AML-193 (cell line): ENCODE measurements around the gene HTATSF1.

Experiments used
- DNase-seq, 2 experiments: peaks; one replicate each; lab custom pipeline; 2025; lab: John Stamatoyannopoulos, UW

Gene HTATSF1

GRCh38 chrX:136496764-136497555, 432 bp upstream of the HTATSF1 start:
- DNase-seq, result peak; percentile 71 to 76

- DNase-seq, result no peak
Observed at GRCh38 chrX:136519069-136519468, 21.7 kb downstream of the HTATSF1 start.

DNA sequence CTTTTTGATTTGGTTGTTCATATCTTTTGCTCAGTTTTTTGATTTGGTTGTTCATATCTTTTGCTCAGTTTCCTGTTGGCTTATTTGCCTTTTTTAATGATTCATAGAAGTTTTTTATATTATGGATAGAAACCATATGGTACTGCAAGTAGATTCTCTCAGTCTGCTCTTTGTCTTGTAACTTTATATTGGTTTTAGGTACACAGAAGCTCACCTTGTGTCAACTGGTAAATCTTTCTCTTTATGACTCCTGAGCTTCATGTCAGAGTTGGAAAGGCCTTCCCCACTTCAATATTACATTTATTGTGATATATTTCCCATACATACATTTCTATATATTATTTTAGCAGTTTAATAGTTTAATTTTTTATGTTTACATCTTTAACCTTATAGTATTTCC, 26.4 kb downstream of the HTATSF1 start:
- DNase-seq, result no peak

DNA sequence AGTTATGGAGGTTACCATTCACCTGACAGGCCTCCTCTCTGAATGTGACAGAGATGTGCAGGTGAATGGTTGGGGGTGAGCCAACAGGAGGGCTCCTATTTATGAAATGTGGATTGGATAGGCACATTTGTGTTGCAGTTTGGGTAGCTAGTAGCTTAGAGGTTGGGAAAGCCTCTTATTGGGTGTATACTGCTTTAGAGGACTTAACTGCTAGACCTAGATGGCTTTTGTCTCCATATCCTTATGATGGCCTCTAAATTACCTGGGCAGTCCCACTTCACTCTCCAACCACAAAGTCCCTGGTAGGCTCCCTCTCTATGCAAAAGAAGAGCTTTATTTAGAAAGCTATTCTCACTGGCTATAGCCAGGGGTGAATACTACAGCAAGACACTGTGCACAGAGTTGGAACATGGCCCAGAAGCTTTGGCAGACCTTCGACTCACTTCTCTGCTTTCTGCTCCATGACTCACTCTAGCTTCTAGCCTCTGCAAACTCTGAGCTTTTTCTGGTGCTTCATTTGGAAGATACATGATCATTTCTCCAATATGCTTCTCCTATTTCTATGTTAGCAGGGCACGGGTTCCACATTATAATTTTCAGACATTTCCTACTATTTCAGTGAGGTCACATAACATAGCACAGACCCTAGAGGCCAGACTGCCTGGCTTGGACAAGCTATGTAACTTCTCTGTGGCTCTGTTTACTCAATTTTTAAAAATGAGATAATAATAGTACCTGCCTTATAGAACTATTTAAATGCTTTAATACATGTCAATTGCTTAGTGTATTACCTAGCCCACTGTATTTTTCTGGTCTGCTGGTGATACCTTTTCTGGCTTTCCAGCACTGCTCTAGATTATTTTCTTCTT, 28.6 kb downstream of the HTATSF1 start:
- DNase-seq, result no peak

- no peak for DNase-seq
Observed at GRCh38 chrX:136528645-136529315, 31.4 kb downstream of the HTATSF1 start.

DNA sequence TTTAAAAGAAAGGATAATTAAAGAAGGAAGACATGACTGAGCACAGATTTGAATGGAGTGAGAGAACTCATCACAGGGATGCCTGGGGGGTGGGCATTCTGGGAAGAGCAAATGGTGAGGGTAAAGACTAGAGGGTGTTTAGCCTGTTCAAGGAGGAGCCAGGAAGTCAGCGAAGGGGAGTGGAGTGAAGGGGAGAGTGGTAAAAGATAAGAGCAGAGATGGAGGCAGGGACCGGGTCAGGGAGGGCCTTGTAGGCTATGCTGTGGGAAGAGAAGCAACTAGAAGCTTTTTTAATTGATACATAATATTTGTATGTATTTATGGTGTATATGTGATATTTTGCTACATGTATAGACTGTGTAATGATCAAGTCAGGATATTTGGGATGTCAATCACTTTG, 32.4 kb downstream of the HTATSF1 start:
- DNase-seq, result no peak

- DNase-seq, result no peak
Observed at GRCh38 chrX:136531951-136532350, 34.6 kb downstream of the HTATSF1 start, which contains the start of gene VGLL1. Gene VGLL1 (plus strand): TSS chrX:136532215. CDS start chrX:136536021, 3,806 bp downstream.

DNA sequence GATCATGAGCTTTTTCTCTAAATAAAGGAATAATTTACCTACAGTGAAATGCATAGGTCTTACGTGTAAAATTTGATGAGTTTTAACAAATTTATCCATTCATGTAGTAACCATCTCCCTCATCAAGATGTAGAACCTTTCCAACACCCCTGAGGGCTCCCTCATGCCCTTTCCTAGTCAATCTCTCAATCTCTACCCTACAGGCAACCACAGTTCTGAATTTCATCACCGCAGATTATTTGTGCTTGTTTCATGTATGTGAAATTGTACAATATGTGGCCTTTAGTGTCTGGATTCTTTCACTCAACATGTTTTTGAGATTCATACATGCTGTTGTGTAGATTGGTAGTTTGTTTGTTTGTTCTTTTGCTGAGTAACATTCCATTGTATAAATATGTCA, 36.7 kb downstream of the HTATSF1 start:
- DNase-seq, result no peak

DNA sequence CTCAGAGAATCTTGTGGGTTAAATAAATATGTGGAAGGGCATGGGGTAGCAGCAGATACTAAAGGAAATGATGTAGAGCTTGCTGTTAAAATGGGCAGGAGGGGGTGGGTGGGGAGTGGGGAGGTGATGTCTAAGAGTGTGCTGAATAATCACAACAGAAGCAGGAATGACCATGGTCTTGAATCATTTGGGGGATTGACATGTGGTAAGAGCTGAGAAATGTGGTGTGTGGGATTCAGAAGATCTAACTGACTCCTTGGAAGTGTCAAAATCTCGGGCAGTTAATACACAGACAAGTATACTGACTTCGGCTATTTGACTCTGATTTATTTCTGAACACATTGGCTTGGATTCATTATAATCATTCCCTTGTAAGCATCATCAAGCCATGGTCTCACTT, 41.4 kb downstream of the HTATSF1 start:
- DNase-seq, result no peak

GRCh38 chrX:136540226-136540625, 42.8 kb downstream of the HTATSF1 start:
- no peak for DNase-seq

DNA sequence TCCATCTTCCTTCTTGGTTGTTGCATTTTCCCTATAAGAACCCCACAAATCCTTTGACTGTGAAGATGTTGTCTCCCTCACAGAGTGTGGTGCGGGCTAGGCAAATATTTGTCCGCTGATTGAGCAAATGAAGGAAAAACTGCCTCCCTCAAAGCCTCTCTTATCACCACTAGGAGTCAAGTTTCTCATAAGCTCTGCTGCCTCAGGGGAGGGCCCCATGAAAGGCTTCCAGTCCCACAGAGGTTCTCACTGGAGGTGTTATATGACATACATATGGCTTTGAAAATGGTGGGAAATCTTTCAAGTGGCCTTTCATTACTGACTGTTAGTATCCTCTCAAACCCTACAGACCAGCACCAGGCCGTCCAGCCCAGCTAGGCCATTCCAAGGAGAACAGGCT, 43.9 kb downstream of the HTATSF1 start:
- DNase-seq, result no peak

DNA sequence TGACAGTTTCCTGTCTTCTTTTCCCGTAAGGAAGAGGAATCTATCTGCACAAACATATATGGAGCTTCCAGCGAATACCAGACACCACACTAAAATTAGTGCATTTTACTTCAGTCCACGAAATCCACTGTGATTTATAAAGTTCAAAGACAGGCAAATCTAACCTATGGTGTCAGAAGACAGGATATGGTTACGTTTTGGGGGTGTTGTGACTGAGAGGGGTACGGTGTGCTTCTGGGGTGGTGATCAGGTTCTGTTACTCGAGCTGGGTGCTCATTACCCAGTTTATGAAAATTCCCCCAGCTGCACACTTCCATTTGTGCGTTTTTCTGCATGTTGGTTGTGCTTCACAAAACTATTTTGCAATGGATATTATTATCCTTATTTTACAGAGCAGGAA, 44.9 kb downstream of the HTATSF1 start:
- no peak for DNase-seq

DNA sequence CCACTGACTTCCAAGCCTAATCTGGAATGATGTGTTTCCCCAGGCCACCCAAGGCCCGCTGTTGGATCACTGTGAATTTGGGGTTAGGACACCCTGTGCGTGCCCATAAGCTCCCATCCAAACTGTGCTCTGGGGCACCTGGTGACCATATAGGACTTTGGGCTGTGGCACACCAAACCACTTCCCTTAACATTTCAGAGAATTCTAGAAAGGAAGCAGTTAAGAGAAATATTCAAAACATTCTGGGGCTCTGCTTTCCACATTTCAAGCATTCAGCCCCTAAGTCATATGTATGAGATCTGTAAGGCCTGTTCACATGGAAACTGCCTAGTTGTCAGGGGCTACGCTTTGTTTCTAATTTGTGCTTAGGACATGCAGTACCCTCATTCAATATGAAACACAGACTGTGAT, 49.0 kb downstream of the HTATSF1 start:
- no peak for DNase-seq

- DNase-seq, result no peak
Observed at GRCh38 chrX:136549226-136549625, 51.8 kb downstream of the HTATSF1 start.

DNA sequence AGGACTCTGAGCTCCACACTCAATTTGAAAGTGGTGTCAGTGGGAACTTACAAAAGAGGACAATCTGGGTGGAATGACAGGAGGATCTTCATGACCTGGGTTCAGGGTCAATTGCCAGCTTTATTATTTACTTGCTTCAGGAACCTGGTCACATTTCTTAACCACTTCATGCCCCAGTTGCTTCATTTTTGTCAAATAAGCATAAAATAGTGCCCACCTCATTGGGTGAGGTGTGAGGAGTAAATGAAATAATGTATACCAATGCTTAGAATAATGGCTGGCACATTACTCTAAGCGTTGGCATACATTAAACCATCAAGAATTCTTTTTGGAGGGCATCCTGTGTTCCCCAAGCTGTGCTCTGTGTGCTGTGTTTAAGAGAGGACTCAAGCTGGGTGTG, 54.0 kb downstream of the HTATSF1 start:
- no peak for DNase-seq

DNA sequence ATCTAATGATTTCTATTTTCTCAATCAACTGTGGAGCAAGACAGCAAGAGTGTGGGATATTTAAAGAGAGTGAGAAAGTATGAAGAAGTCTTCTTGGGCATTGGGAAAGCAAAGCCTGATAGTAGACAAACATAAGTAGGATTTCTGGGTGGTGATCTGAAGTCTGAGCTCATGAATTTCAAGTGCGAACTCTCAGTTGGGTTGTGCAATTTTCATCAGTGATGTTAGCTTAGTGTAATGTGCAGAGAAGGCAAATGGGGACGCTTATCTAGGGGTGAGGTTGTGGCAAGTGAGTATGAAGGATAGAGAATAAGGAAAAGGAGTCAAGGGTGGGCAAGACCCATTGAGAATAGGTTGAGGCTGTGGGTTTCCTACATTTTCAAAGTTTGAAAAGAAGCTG, 58.3 kb downstream of the HTATSF1 start:
- DNase-seq, result no peak
